IPS-18c (cell line): ENCODE measurements around the gene KCNH2.
"Not testable (repeated sequence)": the region's sequence is repeated elsewhere in the genome, so short reads cannot be mapped to it uniquely, and the experiment has no call there.

Experiments
- H3K4me3 ChIP-seq: 2 replicates; pipeline ENCODE4 v1.7.0; 2013; ENCODE audit warnings: low read depth, mild to moderate bottlenecking, low read length, moderate library complexity; ENCODE audit not compliant: insufficient read depth
- H3K9me3 ChIP-seq: one replicate; pipeline ENCODE4 v1.6.1; 2013; ENCODE audit warnings: mild to moderate bottlenecking, low read length, moderate library complexity; ENCODE audit not compliant: control insufficient read depth, insufficient read depth

Gene KCNH2

GRCh38 chr7:150914966-150915365 is 63.2 kb downstream of the KCNH2 start:
- no peaks in the 10 kb centered on the region for H3K9me3 ChIP-seq
- no peak overlapping the region for H3K4me3 ChIP-seq

GRCh38 chr7:150914196-150914595 is 63.9 kb downstream of the KCNH2 start:
- Histone ChIP-seq H3K4me3 (no peak overlapping the region), H3K9me3 (no peaks in the 10 kb centered on the region)

DNA sequence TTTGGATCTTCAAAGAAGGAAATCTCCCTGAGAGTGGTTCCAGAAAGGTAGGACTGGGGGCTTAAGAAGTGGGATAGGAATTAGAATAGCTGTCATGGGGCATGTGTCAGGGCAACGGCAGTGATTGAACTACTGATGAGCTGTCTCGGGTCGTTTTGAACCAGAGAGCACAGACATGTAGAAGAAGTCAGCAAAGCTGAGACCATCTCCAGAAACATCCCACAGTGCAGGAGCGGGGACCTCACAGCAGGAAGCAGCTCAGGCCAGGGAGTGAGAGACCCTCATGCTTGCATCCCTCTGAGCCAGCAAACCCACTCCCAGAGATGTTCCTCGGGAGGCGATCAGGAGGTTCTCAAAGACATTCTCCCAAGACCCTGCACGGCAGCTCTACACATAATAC is 65.7 kb downstream of the KCNH2 start:
- Histone ChIP-seq H3K9me3 (no peaks in the 10 kb centered on the region), H3K4me3 (no peak overlapping the region)

DNA sequence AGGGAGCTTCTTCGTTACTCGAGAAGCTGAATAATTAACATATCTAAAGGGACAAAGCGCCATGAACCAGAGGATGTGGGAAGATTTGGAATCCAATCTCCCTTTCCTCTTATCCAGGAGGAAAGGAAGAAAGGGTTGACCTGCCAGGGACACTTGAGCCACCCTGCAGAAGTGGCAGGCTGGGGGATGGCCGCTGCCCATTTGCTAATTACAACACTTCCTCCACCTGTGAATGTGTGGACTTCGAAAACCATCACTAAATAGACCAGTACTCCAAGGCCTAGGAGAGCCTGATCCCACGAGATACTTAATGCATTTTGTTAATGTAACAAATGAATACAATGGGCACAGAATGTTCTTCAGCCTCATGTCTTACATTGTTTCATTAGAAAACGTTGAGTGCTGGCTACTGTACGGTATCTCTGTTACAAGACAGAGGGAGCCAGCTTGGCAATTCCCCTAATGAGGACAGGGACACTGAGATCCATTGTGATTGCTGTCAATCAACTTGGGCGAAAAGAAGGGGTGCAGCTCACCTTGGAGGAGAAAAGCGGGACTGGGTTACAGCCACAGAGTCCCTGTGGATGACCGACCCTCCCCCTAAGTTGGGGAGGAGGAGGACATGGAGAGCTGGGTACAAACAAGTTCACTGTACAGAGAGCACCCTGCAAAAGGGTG is 66.4 kb downstream of the KCNH2 start:
- no peak overlapping the region for H3K4me3 ChIP-seq
- H3K9me3 ChIP-seq = no peaks in the 10 kb centered on the region

- no peaks in the 10 kb centered on the region for H3K9me3 ChIP-seq
- no peak overlapping the region for H3K4me3 ChIP-seq
Observed at GRCh38 chr7:150910996-150911422, 67.1 kb downstream of the KCNH2 start.

- not testable (repeated sequence) for H3K4me3 ChIP-seq, H3K9me3 ChIP-seq
Observed at GRCh38 chr7:150910305-150910995, 67.7 kb downstream of the KCNH2 start.

DNA sequence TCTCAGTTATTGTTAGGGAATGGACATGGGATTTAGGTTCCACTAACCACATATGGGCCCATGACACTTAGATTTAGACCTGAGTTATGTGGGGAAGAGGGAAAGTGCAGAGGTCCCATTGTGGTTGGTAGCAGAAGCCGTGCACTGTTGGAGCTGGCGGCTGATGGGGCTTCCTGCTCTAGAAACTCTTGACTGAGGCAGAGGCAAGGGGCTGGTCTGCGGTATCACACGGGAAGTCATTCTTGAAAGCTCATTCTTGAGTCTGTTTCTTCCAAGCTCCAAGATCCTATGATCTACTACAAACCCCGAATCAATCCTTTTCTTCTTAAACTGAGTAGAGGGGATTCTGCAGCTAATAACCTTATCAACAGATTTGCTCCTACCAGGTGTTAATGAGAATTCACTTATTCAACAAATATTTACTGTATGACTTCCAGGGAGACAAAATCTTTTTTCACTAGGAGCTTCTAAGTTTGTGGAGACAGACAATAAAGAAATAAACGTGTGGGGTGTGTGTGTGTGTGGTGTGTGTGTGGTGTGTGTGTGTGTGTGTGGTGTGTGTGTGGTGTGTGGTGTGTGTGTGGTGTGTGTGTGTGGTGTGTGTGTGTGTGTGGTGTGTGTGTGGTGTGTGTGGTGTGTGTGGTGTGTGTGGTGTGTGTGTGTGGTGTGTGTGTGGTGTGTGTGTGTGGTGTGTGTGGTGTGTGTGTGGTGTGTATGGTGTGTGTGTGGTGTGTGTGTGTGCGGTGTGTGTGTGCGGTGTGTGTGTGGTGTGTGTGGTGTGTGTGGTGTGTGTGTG is 68.7 kb downstream of the KCNH2 start:
- no peak overlapping the region for H3K4me3 ChIP-seq

GRCh38 chr7:150908173-150908572 is 69.9 kb downstream of the KCNH2 start:
- no peak overlapping the region for H3K4me3 ChIP-seq
- H3K9me3 ChIP-seq = no peaks in the 10 kb centered on the region

More for the DNA sequence above, 68.7 kb downstream of the KCNH2 start:
- no peaks in the 10 kb centered on the region for H3K9me3 ChIP-seq

DNA sequence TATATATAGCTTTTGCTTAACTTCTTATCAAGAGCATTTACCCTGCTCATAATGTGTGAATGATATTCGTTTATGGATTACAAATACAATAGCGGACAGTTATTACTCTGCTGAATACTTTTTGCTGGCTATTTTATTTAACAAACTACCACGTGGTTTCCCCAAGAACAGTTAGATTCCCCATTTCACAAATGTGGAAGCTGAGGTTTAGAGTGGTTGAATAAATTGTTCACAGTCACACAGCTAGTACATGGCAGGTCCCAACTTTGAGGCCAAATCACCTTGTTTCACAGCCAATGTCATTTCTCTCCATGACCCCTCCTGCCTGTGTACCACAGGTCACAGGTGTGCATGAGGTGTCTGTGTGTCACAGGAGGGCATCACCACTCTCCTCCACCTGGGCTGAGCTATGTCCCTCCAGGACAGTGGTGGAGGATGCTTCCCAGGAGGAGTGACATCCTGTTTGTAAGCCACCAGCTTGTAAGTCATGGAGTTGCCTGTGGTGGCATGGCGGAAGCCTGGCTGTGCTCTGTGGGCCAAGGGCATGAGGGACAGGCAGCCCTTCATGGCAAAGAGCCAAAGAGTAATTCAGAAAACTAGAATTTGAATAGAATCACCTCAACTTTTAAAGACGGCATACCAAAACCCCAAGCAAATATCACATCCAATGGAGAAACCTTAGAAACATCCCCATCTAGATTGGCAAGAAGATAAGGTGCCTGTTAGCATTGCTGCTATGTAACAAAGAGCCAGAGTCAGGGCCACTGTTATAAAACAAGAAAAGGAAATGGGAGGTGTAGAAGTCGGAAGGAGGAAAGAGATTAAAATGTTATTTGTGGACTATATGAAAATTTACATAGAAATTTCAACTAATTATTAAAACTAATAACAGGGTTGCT is 73.9 kb downstream of the KCNH2 start:
- Histone ChIP-seq H3K4me3 (no peak overlapping the region), H3K9me3 (no peaks in the 10 kb centered on the region)

- Histone ChIP-seq H3K9me3 (no peaks in the 10 kb centered on the region), H3K4me3 (no peak overlapping the region)
Observed at GRCh38 chr7:150903606-150904005, 74.5 kb downstream of the KCNH2 start.

DNA sequence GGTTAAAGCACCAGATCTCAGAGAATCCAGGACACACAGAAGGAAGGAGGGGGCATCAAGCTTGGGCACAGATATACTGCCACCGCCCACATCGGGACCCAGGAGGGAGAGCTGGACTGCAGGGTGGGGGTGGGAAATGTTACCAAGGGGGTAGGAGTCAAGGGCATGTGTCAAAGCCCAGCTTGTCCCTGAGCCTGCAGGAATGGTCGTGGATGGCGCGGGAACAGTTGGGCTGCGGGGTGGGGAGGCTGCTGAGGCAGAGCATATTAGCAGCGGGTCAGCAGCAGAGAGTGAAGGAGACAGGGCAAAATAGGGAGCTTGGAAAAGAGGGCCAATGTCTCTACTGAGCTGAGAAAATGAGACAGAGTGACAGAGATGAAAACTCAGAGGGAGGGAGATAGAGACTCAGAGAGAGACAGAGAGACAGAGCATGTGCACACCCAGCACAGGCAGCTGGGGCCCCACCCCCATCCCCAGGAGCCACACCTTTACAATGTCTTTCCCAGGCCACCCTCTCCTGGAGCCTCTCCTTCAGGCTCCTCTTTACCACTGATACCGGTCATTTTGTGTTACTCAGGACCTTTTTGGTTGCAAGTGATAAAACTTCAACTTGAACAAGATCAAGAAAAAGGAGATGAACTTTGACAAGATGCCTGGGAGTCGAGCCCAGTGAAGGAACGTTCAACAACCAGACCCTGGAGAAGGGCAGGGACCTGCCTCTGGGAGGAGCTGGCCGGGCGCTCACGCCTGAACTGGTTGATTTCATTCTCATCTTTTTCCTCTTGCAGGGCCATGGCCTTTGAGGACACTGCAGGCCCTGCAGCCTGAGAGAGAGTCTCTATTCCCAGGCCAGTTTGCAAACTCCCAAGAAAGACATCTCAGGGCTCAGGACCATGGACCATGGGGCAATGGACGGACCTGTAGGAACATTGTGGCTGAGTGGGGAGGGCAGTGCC is 75.8 kb downstream of the KCNH2 start:
- no peaks in the 10 kb centered on the region for H3K9me3 ChIP-seq
- H3K4me3 ChIP-seq = no peak overlapping the region

- Histone ChIP-seq H3K4me3 (0 out of 2 replicates have a peak overlapping the region, but pooled peaks have one; percentile 4), H3K9me3 (no peaks in the 10 kb centered on the region)
Observed at GRCh38 chr7:150901160-150902035, 76.7 kb downstream of the KCNH2 start.

- Histone ChIP-seq H3K9me3 (no peaks in the 10 kb centered on the region), H3K4me3 (no peak overlapping the region)
Observed at GRCh38 chr7:150900675-150901074, 77.4 kb downstream of the KCNH2 start.

DNA sequence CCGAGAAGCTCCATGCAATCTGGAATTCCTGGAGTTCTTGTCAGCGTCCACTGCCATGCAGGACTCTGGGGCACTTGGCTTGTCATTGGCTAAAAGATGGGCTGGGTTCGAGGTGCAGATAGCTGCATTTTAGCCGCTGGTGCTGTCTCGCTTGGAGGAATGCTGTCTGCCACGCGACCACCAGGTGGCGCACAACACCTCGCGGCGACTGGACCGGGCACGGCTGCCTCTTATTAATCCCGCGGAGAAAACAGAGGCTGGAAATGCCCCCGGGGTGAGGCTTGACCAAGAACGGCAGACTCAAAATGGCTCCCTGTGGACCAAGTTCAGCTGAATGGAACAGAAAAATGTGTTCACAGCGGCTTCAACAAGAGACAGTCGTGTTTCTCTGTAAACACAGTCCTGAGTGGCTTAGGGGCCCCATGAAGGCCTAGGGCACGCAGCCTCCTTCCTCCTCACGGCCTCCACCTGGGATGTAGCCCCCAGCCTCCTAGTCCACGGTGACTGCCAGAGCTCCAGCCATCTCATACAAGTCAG is 79.6 kb downstream of the KCNH2 start:
- Histone ChIP-seq H3K9me3 (peaks cover 2% of the 10 kb centered on the region), H3K4me3 (no peak overlapping the region; the same call in 1 of the 2 replicates)
